Measurements from ENCODE around the gene SLC22A17. TPM values are rescaled to one million over a fixed set of nuclear protein-coding genes. Genes with fewer than 3 reads are reported as not detected.

SLC22A17 gene
- total and polyA plus RNA-seq, 2 of the 4 experiments (the other 2 are of a cell fraction) = 6.6 to 36.0 TPM

GRCh38 chr14:23389396-23389795, 36.7 kb upstream of the SLC22A17 start:
- Histone ChIP-seq H3K4me3 (ENCODE audit: insufficient read depth, low read depth, low read length) (no peak overlapping the region), H3K36me3 (ENCODE audit: control insufficient read depth, insufficient read depth, low read length) (no peaks in the 10 kb centered on the region), H2BK120ac (ENCODE audit: low read depth, low read length) (no peak overlapping the region), H3K18ac (ENCODE audit: low read depth, low read length) (no peak overlapping the region), H3K9me1 (ENCODE audit: insufficient read depth, low read length) (no peaks in the 10 kb centered on the region), H3K4ac (ENCODE audit: low read depth, low read length) (no peak overlapping the region), H2BK20ac (ENCODE audit: low read depth, low read length) (no peak overlapping the region), H4K20me1 (ENCODE audit: insufficient read depth, low read length) (no peaks in the 10 kb centered on the region), H3K79me1 (ENCODE audit: low read depth in 1 of 2, low read length in 2 of 2) (no peaks in the 10 kb centered on the region), H3K27me3 (ENCODE audit: control insufficient read depth, insufficient read depth, low read length) (peaks cover 36% of the 10 kb centered on the region), H3K23ac (ENCODE audit: low read depth, low read length) (no peak overlapping the region), H2BK15ac (ENCODE audit: low read depth, low read length) (no peak overlapping the region), H3K27ac (ENCODE audit: insufficient read depth, low read length) (no peak overlapping the region), H2BK5ac (ENCODE audit: low read depth, low read length, poor library complexity, severe bottlenecking) (no peak overlapping the region), H3K9me3 (ENCODE audit: control insufficient read depth, insufficient read depth, low read length) (no peaks in the 10 kb centered on the region), H3K4me2 (ENCODE audit: low read depth, low read length) (no peak overlapping the region), H2AK9ac (replicated peaks; ENCODE audit: low read depth, low read length, poor library complexity) (peak overlapping the region; percentile 15), H2AFZ (replicated peaks; ENCODE audit: low read length, poor library complexity) (no peak overlapping the region), H3K14ac (replicated peaks; ENCODE audit: low read depth, low read length) (no peak overlapping the region), H4K5ac (ENCODE audit: low read depth, low read length) (no peak overlapping the region), H4K91ac (ENCODE audit: insufficient read depth, low read depth, low read length) (no peak overlapping the region), H4K8ac (ENCODE audit: low read depth in 2 of 2, low read length in 2 of 2) (no peak overlapping the region), H3K9ac (ENCODE audit: low read depth, low read length) (no peak overlapping the region), H2AK5ac (ENCODE audit: low read depth, low read length) (no peak overlapping the region), H3K4me1 (ENCODE audit: control insufficient read depth, insufficient read depth, low read length) (no peaks in the 10 kb centered on the region), H3K56ac (ENCODE audit: extremely low read depth, insufficient read depth, low read length) (no peak overlapping the region)
- no peak for ATAC-seq (ENCODE audit: low read depth)
- ChIA-PET POLR2A (ENCODE audit: unreplicated experiment) (no interaction called here), CTCF (no interaction called here)
- in situ Hi-C loops (cut with MboI; ENCODE audit: low sequenced_read_pairs) = no loop called here
- dilution Hi-C loops (cut with HindIII; ENCODE audit: low sequenced_read_pairs, unreplicated experiment) = no loop called here
- intact Hi-C loops (cut with micrococcal nuclease) = no loop called here
- no peak for DNase-seq
- no CpG with 5 or more reads among the region's 12 CpGs for WGBS, 2 experiments (ENCODE audit: extremely low coverage in 2 of 2, insufficient read length in 1 of 2)
- TF ChIP-seq POLR2A (IDR thresholded peaks at IDR 0.05; ENCODE audit: low read depth, low read length) (no peak), MXI1 (IDR thresholded peaks at IDR 0.05; ENCODE audit: borderline replicate concordance, low read depth, low read length) (no peak)
- BruUV-seq (replicated peaks) = no TSS peak
